GM19372 (cell line): ENCODE measurements around the gene KIFAP3.
"Not testable (repeated sequence)": the region's sequence is repeated elsewhere in the genome, so short reads cannot be mapped to it uniquely, and the experiment has no call there.

ENCODE experiments used
- ATAC-seq: cut with Tn5 transposase; IDR thresholded peaks from one replicate; pipeline ENCODE4 v1.9.1; 2021; ENCODE audit warnings: mild to moderate bottlenecking, low read depth, moderate library complexity; ENCODE audit not compliant: unreplicated experiment

The KIFAP3 gene

DNA sequence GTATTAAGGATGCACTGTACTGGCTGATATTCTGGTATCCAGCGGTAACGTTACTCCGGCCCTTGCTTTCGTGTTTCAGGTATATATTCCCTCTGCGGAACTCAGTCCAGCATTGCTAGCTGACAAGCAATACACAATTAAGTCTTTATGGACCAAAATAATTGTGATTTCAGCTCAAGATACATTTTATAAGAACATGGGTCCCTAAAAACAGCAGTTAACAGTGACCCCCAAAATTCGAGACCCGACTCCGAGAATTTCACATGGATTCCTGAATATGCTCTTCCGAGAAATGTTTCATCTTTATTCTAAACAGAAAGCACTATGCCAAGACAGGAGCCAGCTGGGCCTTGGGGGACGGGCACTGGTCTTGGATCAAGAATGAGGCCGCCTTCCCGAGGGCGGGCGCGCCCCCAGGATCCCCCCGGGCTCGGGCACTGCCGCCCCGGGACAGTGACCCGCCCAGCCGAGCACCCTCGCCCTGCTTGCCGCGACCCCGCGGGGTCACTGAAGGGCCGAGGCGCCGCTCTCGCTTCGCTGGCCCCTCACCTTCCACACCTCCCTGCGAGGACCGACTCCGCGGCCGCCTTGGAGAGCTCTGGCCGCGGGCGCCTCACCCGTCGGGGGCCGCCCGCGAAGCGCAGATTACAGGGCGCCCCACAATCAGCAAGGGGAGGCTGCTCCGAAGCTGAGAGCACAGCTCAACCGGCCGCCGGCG is 181.4 kb downstream of the KIFAP3 start:
- ATAC-seq = peak; percentile 7

DNA sequence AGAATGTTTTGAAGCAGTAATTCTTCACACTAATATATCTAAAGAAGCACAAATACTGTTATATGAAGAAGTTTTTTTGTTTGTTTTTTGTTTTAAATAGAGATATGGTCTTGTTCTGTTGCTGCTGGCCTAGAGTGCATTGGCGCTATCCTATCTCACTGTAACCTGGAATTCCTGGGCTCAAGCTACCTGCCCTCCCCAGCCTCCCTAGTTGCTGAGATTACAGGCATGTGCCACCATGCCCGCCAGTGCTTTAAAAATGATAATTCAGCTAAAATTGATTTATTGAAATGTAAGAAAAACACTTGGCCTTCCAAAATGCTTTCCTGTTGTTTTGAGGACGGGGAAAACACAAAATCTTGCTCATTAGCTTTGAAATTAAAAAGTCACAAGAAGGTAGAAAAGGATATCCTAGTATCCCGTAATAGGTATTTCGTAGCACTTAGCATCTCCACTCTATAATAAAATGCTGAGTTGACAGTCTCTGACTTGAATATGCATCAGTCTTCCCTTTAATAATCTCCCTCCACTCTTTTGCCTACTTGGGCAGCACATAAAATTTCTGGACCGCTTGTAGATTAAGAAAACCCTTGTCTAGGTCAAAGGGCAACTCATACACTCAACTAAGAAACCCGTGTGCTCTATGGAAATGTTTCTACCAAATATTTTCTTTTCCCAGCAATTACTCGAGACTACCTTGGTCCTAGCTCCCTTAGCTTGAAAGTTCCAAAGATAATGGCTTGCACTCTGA is 182.1 kb downstream of the KIFAP3 start:
- no peak for ATAC-seq

DNA sequence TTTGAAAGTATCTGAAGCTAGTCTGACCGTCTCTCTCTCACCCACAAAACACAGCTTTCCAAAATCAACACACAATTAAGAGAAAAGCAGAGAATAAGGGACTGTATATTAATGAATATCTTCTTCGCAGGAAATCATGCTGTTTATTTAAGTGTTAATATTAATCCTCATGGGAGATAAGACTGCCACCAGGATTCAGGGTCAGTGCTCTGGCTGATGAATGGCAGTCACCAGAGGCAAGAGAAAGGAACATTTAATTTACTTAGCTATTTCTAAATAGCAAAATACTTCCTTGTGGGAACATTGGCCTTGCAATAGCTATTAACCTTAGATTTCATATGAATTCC is 183.0 kb downstream of the KIFAP3 start:
- no peak for ATAC-seq

DNA sequence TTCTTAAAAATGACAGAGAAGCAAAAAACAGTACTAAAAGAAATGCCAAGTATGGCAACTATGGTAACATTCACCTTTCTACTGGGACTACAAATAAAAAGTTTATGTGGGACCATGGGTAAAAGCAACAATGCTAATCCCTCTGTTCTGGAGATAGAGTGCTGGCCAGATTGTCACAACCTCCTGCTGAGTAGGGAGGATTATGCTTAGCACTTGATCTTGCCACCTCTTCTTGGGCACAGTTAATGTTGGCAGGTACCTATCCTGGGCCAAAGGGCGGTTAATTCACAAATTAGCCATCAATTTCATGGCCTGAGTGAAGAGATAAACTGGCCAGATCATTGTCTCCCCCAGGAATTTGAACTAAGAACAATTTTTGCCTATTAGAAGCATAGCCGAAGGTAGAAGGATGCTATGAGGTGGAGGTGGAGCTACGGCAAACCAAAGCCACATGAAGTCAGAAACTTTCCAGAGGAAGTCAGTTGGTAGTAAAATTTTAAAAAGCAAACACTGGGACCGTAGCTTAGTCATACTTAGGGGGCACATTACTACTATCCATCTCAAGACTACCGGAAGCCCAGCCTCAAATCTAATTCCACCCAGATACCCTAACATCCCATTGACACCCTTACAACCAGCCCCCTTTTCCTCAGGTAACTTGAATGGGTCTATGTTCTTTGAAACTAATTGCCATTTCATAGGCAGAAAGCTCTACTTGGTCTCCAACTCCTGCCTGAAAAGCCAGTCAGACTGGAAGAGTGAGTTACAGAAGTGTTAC is 183.5 kb downstream of the KIFAP3 start:
- ATAC-seq = no peak

DNA sequence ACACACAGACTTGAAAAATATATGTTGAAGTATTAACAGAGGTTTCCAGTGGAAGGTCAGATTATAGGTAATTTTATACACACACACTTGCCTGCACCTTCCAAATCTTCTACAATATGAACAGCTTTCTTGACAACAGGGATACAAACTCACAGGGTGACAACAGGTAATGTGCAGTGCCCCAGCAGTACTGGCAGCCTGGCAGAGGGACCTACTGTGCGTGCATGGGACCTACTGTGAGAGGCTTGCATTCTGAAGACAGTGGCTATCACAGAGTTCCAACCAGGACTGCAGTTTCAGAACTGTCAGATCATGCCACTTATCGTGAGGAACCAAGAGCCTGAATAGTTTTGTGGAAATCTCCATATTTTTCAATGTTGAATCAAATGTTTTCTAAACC is 184.6 kb downstream of the KIFAP3 start:
- no peak for ATAC-seq

DNA sequence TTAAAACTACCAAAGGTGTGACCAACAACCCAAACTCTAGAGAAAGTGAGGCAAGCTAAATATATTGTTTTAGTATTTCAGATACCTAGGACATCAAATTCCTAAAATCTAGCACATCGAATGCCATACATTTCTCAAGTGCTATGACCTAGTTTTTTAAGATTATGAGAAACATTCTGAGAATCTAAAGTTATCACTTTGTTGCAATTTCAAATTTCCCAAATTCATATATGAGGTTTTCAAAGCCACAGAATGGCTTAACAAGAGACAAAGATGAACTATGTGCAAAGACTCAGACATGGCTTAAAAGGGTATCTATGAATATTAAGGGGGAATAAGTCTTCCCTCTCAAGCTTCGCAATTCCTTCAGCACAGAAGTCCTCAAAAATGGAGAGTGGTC is 187.6 kb downstream of the KIFAP3 start:
- no peak for ATAC-seq

DNA sequence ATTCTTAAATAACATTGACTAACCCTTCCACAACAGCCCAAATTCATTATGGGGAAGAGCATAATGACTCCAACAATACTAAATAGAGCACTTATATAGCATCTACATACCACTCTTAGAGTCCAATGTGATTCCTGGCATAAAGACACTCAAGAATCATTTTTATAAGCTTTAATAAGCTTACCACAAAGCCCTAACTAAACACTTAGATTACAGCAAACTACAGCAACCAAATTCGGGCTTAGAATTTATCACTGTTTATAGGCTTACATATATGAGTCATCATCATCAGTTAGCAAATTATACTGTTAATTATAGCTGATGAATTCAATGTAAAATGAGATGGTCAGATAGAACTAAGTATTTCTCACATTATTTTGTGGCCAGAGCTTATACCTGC is 188.1 kb downstream of the KIFAP3 start:
- no peak for ATAC-seq

DNA sequence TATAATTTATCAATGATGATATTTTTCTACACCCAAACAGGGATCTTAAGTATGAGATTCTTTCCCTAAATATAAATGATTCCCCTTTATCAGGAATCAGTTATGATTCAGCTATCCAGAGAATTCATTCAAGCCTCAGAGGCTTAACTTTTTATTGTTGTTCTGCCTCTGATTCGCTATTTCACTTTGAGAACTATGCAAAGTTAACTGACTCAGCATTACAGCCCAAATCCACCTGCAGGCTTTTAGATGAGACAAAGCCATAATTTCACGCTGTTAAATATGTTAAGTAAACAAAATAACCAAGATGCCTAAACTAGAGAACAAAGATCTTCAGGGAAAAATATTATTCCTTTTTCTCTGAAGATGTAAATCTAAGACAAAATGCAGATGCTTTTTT is 189.3 kb downstream of the KIFAP3 start:
- ATAC-seq = no peak

DNA sequence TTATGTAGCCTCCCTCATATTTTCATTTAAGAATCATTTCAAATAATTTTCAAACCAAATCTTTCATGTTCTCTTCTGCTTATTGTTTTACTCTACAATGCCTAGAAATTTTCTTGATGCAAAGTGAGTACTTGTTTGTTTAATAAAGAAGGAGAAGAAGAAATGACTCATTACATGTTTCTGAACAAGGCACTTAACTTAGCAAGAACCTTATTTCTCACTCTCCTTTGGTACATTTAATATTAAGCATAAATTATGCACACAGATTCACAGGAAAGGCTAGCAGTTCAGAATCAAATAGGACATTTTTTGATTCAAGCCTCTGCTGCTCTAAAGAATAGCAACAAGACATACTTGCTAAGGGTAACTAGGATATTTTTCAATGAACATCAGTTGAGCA is 189.9 kb downstream of the KIFAP3 start:
- no peak for ATAC-seq

DNA sequence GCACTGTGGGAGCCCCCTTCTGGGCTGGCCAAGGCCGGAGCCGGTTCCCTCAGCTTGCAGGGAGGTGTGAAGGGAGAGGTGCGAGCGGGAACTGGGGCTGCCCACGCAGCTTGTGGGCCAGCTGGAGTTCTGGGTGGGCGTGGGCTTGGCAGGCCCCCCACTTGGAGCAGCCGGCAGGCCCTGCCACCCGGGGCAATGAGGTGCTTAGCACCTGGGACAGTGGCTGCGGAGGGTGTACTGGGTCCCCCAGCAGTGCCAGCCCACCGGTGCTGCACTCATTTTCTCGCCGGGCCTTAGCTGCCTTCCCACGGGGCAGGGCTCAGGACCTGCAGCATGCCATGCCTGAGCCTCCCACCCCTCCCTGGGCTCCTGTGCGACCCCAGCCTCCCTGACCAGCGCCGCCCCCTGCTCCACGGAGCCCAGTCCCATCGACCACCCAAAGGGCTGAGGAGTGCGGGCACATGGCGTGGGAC is 192.4 kb downstream of the KIFAP3 start:
- no peak for ATAC-seq

DNA sequence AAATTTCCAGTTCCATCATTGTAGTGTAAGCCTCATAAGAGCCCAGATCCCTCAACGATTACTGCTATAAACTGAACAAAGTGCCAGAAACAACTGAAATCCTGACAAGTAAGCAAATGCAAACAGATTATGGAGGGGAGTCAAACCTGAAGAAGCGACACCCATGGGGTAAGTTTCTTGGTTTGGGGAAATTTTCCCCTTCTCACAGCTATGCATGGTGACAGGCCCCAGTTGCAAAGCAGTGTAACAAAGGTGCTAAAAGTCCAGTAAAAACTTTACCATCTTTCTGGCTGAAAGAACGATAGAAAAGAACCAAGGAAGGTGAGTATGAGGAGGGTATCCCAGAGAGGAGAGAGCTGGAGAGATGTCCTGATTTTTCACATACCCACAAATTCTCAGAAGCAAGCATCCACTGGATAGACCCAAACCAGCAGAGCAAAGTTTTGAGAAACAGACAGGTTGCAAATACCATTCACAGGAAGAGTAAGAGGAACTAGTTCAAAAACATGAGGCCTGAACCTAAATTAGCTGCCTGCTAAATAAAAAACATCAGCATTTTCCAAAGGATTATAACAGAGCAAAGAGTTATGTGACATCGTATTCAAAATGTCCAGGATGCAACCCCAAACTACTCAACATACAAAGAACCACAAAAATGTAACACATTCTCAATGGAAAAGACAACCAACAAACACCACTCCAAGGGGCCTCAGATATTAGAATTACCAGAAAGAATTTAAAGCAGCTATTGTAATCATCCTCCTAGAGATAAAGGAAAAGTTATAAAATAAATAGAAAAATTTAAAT is 195.3 kb downstream of the KIFAP3 start:
- ATAC-seq = no peak

DNA sequence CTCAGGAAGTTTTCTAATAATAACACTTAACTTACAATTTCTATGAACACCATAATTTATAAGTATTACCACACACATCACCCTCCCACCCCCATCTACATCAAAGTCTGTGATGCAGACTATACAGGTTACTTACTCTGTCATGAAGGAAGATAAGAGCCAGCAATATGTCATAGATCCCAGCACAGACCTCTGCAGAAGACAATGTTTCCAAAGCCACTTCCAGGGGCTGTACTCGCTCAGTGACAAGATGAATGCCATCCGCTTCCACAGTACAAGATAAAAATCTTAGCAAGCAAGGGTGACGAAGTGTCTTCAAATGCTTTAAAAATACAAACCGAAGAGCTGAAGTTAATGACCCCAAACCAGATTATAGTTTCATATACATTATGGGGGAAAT is 196.0 kb downstream of the KIFAP3 start:
- no peak for ATAC-seq

DNA sequence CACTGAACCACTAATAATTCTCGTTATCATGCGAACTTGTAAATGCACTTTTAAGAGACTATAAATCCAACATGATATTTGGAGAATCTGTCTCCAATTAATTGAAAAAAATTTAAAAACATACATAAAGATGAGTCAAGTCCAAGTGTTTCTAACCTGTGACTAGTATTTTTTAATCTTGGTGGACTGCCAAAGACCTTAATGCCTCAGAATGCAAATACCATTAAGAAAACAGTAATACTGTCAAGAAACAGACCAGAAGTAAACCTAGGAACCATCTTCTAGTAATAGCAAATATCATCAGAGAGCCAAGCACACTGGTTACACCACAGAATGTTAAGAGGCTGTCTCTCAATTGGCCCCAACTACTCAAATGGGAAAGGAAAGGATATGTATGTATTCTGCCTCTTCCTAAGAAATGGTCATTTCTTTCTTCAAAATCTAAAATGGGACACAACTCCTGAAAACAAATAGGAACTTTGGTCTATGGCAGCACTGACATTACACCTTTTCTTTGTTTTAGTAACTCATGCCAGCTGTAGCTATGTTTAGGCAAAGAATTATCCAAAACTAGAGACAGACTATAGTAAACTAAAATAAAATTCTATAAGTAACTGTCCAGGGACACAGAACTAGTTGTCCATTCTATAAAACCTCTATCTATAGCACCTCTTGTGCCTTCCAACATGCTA is 196.5 kb downstream of the KIFAP3 start:
- ATAC-seq = no peak

DNA sequence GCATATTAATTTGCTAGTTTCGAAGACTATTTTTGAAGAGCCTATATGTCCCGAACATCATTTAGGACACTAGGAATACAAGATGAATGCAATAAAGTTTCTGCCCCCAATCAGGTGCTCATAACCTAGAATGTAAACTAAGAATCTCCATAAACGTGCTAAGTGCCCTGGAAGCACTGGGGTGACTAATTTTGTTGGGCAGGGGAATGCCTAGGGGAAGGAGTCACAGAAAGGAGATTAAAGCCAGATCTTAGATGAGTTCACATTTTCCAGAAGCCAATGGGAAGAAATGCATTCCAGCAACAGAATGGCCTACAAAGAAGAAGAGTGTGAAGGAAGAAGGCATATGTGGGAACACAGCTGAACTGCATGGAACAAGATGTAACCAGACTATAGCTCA is 200.3 kb downstream of the KIFAP3 start:
- no peak for ATAC-seq

DNA sequence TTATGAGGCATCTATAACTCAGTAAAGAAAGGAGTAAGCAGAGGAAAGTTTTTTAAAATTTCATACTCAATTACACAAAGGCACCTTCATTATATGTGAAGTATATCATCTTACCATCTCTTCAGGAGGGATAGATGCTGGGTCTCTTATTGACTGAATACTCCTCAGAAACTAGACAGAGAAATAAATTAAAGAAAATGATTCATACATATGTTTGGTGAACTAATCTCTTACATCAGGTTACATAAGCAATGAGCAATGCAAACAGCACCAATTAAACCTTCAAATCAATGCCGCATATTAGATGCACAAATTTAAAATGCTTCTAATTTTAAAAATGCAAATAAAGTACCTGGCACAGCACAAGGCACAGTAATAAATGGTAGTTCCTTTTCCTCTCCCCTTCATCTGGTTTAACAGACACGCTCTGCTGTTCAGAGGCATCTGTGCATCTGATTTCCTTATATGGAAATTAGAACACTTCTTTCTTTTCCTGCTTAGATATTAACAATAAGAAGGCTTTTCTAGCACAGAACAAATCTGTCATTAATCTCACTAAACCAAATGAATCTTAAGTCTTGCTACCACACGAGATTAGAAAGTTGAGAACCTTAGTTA is 200.8 kb downstream of the KIFAP3 start:
- no peak for ATAC-seq

DNA sequence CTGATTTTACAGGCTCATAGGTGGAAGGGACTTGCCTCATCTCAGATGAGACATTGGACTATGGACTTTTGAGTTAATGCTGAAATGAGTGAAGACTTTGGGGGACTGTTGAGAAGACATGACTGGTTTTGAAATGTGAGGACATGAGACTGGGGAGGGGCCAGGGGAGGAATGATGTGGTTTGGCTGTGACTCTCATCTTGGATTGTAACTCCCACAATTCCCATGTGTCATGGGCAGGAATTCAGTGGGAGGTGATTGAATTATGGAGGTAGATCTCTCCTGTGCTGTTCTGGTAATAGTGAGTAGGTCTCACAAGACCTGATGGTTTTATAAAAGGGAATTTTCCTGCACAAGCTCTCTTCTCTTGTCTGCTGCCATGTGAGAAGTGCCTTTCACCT is 201.6 kb downstream of the KIFAP3 start:
- ATAC-seq = no peak

DNA sequence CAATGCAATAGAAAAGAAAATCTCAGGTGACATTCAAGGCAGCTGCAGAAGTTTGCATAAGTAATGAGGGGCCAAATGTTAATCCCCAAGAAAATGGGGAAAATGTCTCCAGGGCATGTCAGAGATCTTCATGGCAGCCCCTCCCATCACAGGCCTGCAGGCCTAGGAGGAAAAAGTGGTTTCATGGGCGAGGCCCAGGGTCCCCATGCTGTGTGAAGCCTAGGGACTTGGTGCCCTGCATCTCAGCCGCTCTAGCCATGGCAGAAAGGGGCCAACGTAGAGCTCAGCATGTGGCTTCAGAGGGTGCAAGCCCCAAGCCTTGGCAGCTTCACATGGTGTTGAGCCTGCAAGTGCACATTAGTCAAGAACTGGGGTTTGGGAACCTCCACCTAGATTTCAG is 202.5 kb downstream of the KIFAP3 start:
- ATAC-seq = not testable (repeated sequence)
